Measurements from ENCODE around the gene DPYSL3. TPM values are rescaled to one million over a fixed set of nuclear protein-coding genes. Genes with fewer than 3 reads are reported as not detected.

The DPYSL3 gene
- total RNA-seq, 1 experiment from 2014 or later = 24.8 TPM

GRCh38 chr5:147481874-147482705 lies 27.8 kb downstream of the DPYSL3 start:
- POLR2A ChIA-PET (ENCODE audit: low non-redundant PET) = no interaction called here
- BruUV-seq (replicated peaks) = no TSS peak

GRCh38 chr5:147481376-147481775 lies 28.5 kb downstream of the DPYSL3 start:
- BruUV-seq (replicated peaks) = no TSS peak
- Histone ChIP-seq H3K4me3 (ENCODE audit: low read depth, low read length, poor library complexity, severe bottlenecking) (no peak overlapping the region), H3K9me3 (ENCODE audit: low read depth, low read length, poor library complexity, severe bottlenecking) (no peaks in the 10 kb centered on the region), H3K27me3 (replicated peaks; ENCODE audit: insufficient read depth, low read depth, low read length, poor library complexity) (no peaks in the 10 kb centered on the region), H3K27ac (ENCODE audit: low read depth, low read length, poor library complexity, severe bottlenecking) (no peak overlapping the region), H3K4me1 (ENCODE audit: insufficient read depth, low read length, poor library complexity, severe bottlenecking) (peaks cover 29% of the 10 kb centered on the region), H3K36me3 (ENCODE audit: insufficient read depth, low read length, poor library complexity, severe bottlenecking) (no peaks in the 10 kb centered on the region)
- intact Hi-C loops (cut with micrococcal nuclease; ENCODE audit: unreplicated experiment) = no loop called here
- DNase-seq (ENCODE audit: low spot score) = no peak
- CTCF ChIA-PET = no interaction called here
- POLR2A ChIA-PET (ENCODE audit: low non-redundant PET) = no interaction called here
- TF ChIP-seq CTCF (conservative IDR thresholded peaks at IDR 0.05; ENCODE audit: low read depth, low read length) = no peak
- no peak for TF ChIP-seq EZH2 (IDR thresholded peaks at IDR 0.05; ENCODE audit: borderline replicate concordance, low read depth, low read length, poor library complexity, severe bottlenecking)

More at GRCh38 chr5:147481874-147482705, 27.8 kb downstream of the DPYSL3 start:
- CTCF ChIA-PET = no interaction called here
- no peak overlapping the region for H3K27ac ChIP-seq (ENCODE audit: low read depth, low read length, poor library complexity, severe bottlenecking)
- H3K9me3 ChIP-seq (ENCODE audit: low read depth, low read length, poor library complexity, severe bottlenecking) = no peaks in the 10 kb centered on the region
- H3K4me3 ChIP-seq (ENCODE audit: low read depth, low read length, poor library complexity, severe bottlenecking) = no peak overlapping the region
- TF ChIP-seq CTCF (conservative IDR thresholded peaks at IDR 0.05; ENCODE audit: low read depth, low read length) = no peak
- TF ChIP-seq EZH2 (IDR thresholded peaks at IDR 0.05; ENCODE audit: borderline replicate concordance, low read depth, low read length, poor library complexity, severe bottlenecking) = no peak
- no peaks in the 10 kb centered on the region for H3K27me3 ChIP-seq (replicated peaks; ENCODE audit: insufficient read depth, low read depth, low read length, poor library complexity)
- no peaks in the 10 kb centered on the region for H3K36me3 ChIP-seq (ENCODE audit: insufficient read depth, low read length, poor library complexity, severe bottlenecking)
- no peak for DNase-seq (ENCODE audit: low spot score)
- H3K4me1 ChIP-seq (ENCODE audit: insufficient read depth, low read length, poor library complexity, severe bottlenecking) = peaks cover 29% of the 10 kb centered on the region
- intact Hi-C loops (cut with micrococcal nuclease; ENCODE audit: unreplicated experiment) = no loop called here

GRCh38 chr5:147479949-147480348 lies 29.9 kb downstream of the DPYSL3 start:
- H3K4me3 ChIP-seq (ENCODE audit: low read depth, low read length, poor library complexity, severe bottlenecking) = no peak overlapping the region
- H3K9me3 ChIP-seq (ENCODE audit: low read depth, low read length, poor library complexity, severe bottlenecking) = no peaks in the 10 kb centered on the region
- no peak overlapping the region for H3K27ac ChIP-seq (ENCODE audit: low read depth, low read length, poor library complexity, severe bottlenecking)
- no peaks in the 10 kb centered on the region for H3K27me3 ChIP-seq (replicated peaks; ENCODE audit: insufficient read depth, low read depth, low read length, poor library complexity)
- POLR2A ChIA-PET (ENCODE audit: low non-redundant PET) = no interaction called here
- TF ChIP-seq CTCF (conservative IDR thresholded peaks at IDR 0.05; ENCODE audit: low read depth, low read length) = no peak
- TF ChIP-seq EZH2 (IDR thresholded peaks at IDR 0.05; ENCODE audit: borderline replicate concordance, low read depth, low read length, poor library complexity, severe bottlenecking) = no peak
- H3K4me1 ChIP-seq (ENCODE audit: insufficient read depth, low read length, poor library complexity, severe bottlenecking) = peaks cover 29% of the 10 kb centered on the region
- BruUV-seq (replicated peaks) = no TSS peak
- intact Hi-C loops (cut with micrococcal nuclease; ENCODE audit: unreplicated experiment) = no loop called here
- no peaks in the 10 kb centered on the region for H3K36me3 ChIP-seq (ENCODE audit: insufficient read depth, low read length, poor library complexity, severe bottlenecking)
- no peak for DNase-seq (ENCODE audit: low spot score)
- CTCF ChIA-PET = no interaction called here
